NCI-H1417 treated with DMSO at 0.1 percent for 48 hours (cell line): ENCODE results near the gene ITGA7.

Source experiments
- DNase-seq: peaks from one replicate; lab custom pipeline; 2025; lab: John Stamatoyannopoulos, UW

The ITGA7 gene, protein sequence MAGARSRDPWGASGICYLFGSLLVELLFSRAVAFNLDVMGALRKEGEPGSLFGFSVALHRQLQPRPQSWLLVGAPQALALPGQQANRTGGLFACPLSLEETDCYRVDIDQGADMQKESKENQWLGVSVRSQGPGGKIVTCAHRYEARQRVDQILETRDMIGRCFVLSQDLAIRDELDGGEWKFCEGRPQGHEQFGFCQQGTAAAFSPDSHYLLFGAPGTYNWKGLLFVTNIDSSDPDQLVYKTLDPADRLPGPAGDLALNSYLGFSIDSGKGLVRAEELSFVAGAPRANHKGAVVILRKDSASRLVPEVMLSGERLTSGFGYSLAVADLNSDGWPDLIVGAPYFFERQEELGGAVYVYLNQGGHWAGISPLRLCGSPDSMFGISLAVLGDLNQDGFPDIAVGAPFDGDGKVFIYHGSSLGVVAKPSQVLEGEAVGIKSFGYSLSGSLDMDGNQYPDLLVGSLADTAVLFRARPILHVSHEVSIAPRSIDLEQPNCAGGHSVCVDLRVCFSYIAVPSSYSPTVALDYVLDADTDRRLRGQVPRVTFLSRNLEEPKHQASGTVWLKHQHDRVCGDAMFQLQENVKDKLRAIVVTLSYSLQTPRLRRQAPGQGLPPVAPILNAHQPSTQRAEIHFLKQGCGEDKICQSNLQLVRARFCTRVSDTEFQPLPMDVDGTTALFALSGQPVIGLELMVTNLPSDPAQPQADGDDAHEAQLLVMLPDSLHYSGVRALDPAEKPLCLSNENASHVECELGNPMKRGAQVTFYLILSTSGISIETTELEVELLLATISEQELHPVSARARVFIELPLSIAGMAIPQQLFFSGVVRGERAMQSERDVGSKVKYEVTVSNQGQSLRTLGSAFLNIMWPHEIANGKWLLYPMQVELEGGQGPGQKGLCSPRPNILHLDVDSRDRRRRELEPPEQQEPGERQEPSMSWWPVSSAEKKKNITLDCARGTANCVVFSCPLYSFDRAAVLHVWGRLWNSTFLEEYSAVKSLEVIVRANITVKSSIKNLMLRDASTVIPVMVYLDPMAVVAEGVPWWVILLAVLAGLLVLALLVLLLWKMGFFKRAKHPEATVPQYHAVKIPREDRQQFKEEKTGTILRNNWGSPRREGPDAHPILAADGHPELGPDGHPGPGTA

GRCh38 chr12:55707841-55708694 is at the start of gene ITGA7:
Gene ITGA7 (minus strand): TSS chr12:55707904. CDS start chr12:55707682, 222 bp downstream.
- peak; percentile 40 for DNase-seq

DNA sequence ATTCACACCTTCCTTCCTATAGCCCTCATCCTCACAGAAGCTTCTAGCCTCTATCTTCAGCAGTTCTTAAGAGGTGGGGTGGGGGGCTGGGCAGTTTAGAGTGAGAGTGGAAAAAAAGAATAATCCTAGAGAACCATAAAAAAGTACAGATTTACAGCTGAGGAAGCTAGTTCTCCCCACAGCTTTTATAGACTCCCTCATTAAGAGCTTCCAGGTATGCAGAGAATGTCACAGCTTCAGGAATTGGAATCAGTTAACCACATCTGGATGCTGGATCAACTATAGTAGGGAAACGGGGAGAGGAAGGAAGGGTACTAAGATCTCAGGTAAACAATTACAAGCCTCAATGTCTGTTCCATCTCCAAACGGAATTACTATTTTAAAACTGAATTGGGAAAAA is 47.5 kb upstream of the ITGA7 start:
- no peak for DNase-seq

DNA sequence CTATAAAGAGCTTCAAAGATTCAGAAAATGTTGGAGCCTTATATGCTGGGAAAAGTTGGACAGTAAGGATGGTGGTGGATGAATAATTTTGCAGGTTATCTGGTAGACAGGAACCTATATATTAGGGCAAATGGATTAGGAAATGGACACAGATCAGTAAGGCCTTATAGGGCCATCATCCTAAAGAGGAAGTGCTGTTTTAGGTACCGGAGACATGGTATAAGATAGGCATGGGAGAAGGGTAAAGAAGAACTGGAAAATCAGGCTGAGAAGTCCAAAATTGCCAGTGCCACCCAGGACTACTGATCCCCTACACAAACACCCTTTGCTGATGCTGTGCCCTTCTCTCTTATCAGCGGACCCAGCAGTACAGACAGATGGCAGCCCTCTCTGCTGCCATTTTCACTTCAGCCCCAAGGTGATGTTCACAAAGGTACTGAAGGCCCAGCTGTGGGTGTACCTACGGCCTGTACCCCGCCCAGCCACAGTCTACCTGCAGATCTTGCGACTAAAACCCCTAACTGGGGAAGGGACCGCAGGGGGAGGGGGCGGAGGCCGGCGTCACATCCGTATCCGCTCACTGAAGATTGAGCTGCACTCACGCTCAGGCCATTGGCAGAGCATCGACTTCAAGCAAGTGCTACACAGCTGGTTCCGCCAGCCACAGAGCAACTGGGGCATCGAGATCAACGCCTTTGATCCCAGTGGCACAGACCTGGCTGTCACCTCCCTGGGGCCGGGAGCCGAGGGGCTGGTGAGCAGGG is 40.7 kb upstream of the ITGA7 start:
- DNase-seq, result no peak

DNA sequence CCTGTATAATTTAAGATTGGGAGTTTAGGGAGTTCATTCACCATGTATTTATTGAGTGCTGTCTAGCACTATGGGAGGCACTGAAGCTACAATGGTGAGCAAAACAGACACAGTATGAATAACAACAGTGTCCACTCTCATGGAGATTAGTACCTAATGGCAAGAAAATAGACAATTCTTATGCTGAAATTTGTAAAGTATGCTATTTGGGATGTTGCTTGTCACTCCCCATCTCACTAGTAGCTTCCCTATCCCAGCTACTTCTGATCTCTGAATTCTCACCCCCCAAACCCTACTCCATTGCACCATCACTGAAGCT is 39.2 kb upstream of the ITGA7 start:
- DNase-seq, result no peak

GRCh38 chr12:55746174-55746912 is 38.6 kb upstream of the ITGA7 start:
- DNase-seq, result no peak

- DNase-seq, result no peak
Measured at GRCh38 chr12:55745361-55746173, 37.9 kb upstream of the ITGA7 start.

- DNase-seq, result no peak
Measured at GRCh38 chr12:55744340-55745030, 36.8 kb upstream of the ITGA7 start.

GRCh38 chr12:55743406-55744339 is 36.0 kb upstream of the ITGA7 start:
- DNase-seq, result no peak

DNA sequence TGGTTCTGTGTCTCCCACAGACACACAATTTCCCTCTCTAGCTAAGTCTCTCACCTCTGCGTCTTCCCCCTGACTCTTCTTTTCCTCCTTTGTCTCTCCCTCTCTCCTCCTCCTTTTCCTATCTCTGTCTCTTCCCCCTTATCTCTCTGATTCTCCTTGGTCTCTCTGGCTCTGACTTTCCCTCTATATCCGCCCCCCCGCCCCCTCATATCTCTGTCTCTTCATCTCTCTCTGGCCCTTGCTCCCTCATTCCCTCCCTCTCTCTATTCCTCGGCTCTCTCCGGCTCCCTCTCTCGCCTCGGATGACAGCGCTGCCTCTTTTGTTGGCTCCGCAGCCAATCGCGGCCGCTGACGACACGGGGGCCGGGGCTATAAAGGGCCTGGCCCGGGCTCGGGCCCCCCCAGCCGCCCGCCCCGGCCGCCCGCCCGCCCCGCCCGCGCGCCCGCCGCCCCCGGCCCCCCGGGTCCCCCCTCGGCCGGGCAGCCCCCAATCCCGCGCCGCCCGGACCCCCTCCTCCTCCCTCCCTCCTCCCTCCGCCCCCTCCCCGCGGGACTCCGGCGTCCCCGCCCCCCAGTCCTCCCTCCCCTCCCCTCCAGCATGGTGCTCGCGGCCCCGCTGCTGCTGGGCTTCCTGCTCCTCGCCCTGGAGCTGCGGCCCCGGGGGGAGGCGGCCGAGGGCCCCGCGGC is 35.2 kb upstream of the ITGA7 start, which contains the start of gene GDF11:
GDF11 (plus strand) TSS at position 404 of the 687 bp plus-strand sequence; CDS start at position 599, 195 bp downstream.
- no peak for DNase-seq

GRCh38 chr12:55741931-55742680 is 34.4 kb upstream of the ITGA7 start:
- no peak for DNase-seq

DNA sequence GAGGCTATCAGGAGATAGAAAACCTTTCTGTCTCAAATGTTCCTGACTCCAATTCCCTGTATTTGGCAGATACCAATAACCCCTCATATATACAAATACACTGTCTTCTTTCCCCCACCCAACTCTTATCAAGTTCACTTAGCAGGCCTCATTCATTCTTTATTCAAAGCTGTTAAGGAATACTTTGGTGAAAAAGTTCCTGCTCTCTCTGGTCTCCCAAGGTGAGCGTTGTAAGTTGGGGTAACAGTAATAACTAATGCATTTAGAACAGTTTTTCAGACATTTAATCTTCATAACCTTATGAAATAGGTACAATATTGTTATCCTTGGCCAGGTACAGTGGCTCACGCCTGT is 31.3 kb upstream of the ITGA7 start:
- DNase-seq, result no peak

DNA sequence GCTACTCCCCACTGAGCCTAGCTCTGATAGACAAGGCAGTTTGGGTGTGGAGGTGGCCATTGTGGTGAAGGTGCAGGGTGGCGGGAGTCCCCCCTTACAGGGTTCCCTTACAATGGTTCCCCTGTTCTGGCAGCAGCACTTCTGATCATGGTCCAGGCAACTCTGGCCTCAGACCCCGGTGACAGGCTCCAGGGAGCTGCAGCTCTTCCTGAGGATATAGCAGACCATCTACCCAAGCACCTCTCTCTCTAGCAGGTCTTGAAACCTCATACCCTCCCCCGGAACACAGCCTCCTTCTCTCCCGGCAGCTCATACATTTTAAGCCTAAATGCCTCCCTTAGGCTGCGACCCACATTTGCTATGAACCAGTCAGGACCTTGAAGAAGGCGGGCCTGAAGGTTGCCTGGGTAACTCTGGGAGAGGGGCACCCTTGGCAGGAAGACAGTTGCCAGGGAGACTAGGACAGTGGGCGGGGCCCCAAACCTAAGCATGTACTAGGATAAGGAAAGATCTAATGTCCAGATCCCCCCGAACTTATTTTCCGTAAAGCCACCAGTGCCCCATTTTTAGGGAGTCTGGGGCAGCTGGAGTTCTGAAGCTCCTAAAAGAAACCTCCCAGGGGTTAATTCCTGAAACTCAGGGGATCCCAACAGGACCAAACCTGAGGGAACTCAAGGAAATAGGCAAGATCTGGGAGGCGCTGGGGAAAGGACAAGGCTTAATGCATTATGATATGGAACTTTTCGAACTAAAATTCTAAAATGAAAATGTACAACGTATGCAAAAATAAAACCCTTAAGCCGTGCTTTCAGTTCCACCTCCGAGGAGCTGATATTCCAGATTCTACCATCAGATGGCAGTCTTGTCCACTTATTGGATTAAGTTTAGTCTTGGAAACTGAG is 30.7 kb upstream of the ITGA7 start:
- peak; percentile 46 for DNase-seq

- no peak for DNase-seq
Measured at GRCh38 chr12:55737581-55738122, 29.9 kb upstream of the ITGA7 start.

DNA sequence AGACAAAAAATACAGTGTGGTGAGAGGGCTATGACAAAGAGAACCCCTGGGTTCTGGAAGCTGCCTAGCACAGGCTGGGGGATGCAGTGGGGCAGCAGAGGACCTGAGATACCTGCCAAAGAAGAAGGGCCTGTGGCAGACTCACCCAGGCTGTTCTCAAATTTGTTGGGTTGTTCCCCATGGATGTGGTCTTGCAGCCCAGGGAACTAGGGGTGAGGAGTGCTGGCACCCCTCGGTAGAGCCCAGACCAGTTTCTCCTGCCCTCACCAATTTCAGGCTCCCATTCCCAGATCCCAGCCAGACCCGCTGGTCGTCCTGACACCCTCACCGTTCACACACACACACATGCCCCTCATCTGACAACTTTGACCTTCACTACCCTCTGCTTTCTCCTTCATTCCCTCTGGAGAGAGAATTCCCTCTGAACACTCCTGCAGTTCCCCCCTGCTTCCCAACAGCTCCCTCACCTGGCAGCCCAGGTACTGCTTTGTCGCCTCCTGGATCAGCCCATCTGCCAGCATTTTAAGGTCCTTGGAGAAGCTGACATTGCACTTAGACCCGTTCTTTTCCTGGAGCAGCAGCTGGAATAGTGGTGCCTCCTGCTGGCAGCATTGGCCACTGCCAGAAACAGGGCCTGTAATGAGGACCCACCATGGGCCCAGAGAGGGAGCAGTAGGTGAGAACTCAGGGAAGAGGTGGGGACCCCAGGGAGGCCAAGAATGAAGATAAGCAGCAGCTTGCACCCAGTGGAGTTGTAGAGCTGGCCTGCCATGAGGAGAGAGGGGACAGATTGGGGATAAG is 29.3 kb upstream of the ITGA7 start:
- DNase-seq, result no peak
